OCI-LY1 (cell line): ENCODE results near the gene VWA2.

ENCODE experiments used
- H2AFZ ChIP-seq: fragments of 200-600 bp; sonication (generic), shearing (Covaris generic); 2 replicates; pipeline ENCODE4 v1.6.0; 2014; ENCODE audit warnings: antibody characterized with exemption, mild to moderate bottlenecking, low read length
- H3F3A ChIP-seq: fragments of 200-600 bp; sonication (generic), shearing (Covaris generic); 2 replicates; pipeline ENCODE4 v1.6.0; 2014; ENCODE audit warnings: mild to moderate bottlenecking, antibody characterized with exemption, low read length, moderate library complexity; ENCODE audit not compliant: insufficient read depth
- H3K27ac ChIP-seq: fragments of 200-600 bp; sonication (generic); 2 replicates; pipeline ENCODE4 v1.5.1; 2014; ENCODE audit warnings: low read length, mixed run types, mild to moderate bottlenecking, low read depth; ENCODE audit not compliant: poor library complexity, severe bottlenecking
- H3K27me3 ChIP-seq: fragments of 200-600 bp; sonication (generic); 2 replicates; pipeline ENCODE4 v1.6.0; 2014; ENCODE audit warnings: antibody characterized with exemption, mild to moderate bottlenecking, low read length, moderate library complexity; ENCODE audit not compliant: insufficient read depth
- H3K36me3 ChIP-seq: fragments of 200-600 bp; sonication (generic); 2 replicates; pipeline ENCODE4 v1.6.1; 2014; ENCODE audit warnings: mild to moderate bottlenecking, antibody characterized with exemption, low read length, moderate library complexity, mixed read lengths; ENCODE audit not compliant: insufficient read depth
- H3K4me1 ChIP-seq: fragments of 200-600 bp; sonication (generic); 2 replicates; pipeline ENCODE4 v1.5.1; 2014; ENCODE audit warnings: mild to moderate bottlenecking, low read length, moderate library complexity; ENCODE audit not compliant: insufficient read depth, severe bottlenecking
- H3K4me2 ChIP-seq: fragments of 200-600 bp; sonication (generic), shearing (Covaris generic); 2 replicates; pipeline ENCODE4 v1.6.1; 2014; ENCODE audit warnings: low read length
- H3K4me3 ChIP-seq: fragments of 200-600 bp; sonication (generic); 2 replicates; pipeline ENCODE4 v1.5.1; 2014; ENCODE audit warnings: low read length, low read depth, mild to moderate bottlenecking, mixed read lengths; ENCODE audit not compliant: poor library complexity, severe bottlenecking
- H3K79me2 ChIP-seq: fragments of 200-600 bp; shearing (Covaris generic); 2 replicates; pipeline ENCODE4 v1.6.1; 2016; ENCODE audit warnings: mixed run types, low read length, mixed read lengths; ENCODE audit not compliant: insufficient read depth
- H3K9ac ChIP-seq: fragments of 200-600 bp; sonication (generic), shearing (Covaris generic); 2 replicates; pipeline ENCODE4 v1.6.1; 2014; ENCODE audit warnings: mild to moderate bottlenecking, low read length, mixed read lengths
- H3K9me2 ChIP-seq: fragments of 200-600 bp; sonication (generic), shearing (Covaris generic); 2 replicates; pipeline ENCODE4 v1.6.1; 2014; ENCODE audit warnings: low read depth, mild to moderate bottlenecking, low read length, mixed read lengths
- H3K9me3 ChIP-seq: fragments of 200-600 bp; shearing (Covaris generic); 2 replicates; pipeline ENCODE4 v1.6.1; 2014; ENCODE audit warnings: low read length, mixed read lengths
- H4K20me1 ChIP-seq: fragments of 200-600 bp; sonication (generic), shearing (Covaris generic); 2 replicates; pipeline ENCODE4 v1.6.0; 2016; ENCODE audit warnings: mild to moderate bottlenecking, low read length; ENCODE audit not compliant: insufficient read depth
- EZH2 ChIP-seq: fragments of 200-600 bp; sonication (generic), shearing (Covaris generic); IDR thresholded peaks from 2 replicates; pipeline ENCODE4 v1.8.0; 2017; ENCODE audit warnings: borderline replicate concordance, mixed run types, mild to moderate bottlenecking, antibody characterized with exemption, low read length, moderate library complexity, mixed read lengths
- TF ChIP-seq, protein P1 (sequence below): fragments of 200-600 bp; sonication (generic), shearing (Covaris generic); IDR thresholded peaks from 2 replicates; pipeline ENCODE4 v1.5.1; 2017; ENCODE audit warnings: mild to moderate bottlenecking, antibody characterized with exemption, low read length, moderate library complexity, mixed read lengths

The VWA2 gene

DNA sequence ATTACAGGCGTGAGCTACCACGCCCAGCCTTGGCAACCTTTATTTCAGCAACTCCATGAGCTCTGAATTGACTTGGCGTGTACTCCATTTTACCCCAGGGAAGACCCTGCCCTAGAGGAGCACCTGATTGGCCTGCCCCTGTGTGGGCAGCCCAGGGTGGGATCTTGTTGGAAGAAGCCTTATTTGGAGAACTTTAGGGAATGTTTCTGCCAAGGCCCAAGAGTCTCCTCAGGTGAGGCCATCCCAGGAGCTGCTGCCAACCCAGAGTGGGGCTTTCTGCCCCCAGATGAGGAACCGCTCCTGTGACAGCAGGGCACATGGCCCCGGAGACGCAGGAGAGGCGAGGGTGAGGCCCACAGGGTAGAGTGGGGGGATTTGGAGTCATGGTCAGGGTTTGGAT is 42.0 kb downstream of the VWA2 start:
- no peaks in the 10 kb centered on the region for H3K4me1 ChIP-seq
- TF ChIP-seq EZH2: no peak
- TF ChIP-seq, protein P1, sequence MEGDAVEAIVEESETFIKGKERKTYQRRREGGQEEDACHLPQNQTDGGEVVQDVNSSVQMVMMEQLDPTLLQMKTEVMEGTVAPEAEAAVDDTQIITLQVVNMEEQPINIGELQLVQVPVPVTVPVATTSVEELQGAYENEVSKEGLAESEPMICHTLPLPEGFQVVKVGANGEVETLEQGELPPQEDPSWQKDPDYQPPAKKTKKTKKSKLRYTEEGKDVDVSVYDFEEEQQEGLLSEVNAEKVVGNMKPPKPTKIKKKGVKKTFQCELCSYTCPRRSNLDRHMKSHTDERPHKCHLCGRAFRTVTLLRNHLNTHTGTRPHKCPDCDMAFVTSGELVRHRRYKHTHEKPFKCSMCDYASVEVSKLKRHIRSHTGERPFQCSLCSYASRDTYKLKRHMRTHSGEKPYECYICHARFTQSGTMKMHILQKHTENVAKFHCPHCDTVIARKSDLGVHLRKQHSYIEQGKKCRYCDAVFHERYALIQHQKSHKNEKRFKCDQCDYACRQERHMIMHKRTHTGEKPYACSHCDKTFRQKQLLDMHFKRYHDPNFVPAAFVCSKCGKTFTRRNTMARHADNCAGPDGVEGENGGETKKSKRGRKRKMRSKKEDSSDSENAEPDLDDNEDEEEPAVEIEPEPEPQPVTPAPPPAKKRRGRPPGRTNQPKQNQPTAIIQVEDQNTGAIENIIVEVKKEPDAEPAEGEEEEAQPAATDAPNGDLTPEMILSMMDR: no peak
- H3K79me2 ChIP-seq: no peaks in the 10 kb centered on the region
- H3K27me3 ChIP-seq: no peaks in the 10 kb centered on the region; the same call in 1 of the 2 replicates
- H3K4me2 ChIP-seq: no peak overlapping the region
- no peak overlapping the region for H3K4me3 ChIP-seq
- H3K36me3 ChIP-seq: no peaks in the 10 kb centered on the region
- H3F3A ChIP-seq: no peaks in the 10 kb centered on the region
- H4K20me1 ChIP-seq: no peaks in the 10 kb centered on the region
- H3K27ac ChIP-seq: no peak overlapping the region
- H3K9me3 ChIP-seq: no peaks in the 10 kb centered on the region
- no peak overlapping the region for H2AFZ ChIP-seq
- H3K9me2 ChIP-seq: no peaks in the 10 kb centered on the region
- H3K9ac ChIP-seq: no peak overlapping the region

DNA sequence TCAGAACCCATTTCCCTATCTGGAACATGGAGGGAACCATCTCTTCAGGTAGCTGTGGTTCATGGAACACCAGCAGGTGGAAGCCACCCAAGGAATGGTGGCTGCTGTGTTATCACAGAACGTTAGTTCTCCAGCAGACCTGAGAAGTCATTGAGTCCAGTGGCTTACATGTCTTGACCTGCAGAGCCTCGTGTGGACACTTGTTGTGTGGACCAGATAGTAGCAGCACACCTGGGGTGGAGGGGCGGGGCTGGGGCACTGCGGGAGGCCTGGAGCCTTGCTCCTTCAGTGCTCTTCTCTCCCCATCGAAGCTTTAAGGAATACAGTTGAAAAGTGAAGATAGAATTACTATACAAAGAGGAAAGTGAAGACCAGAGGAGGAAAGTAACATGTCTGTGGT is 42.4 kb downstream of the VWA2 start:
- no peak overlapping the region for H2AFZ ChIP-seq
- H3K4me3 ChIP-seq: no peak overlapping the region
- H3K4me1 ChIP-seq: no peaks in the 10 kb centered on the region
- no peaks in the 10 kb centered on the region for H3K36me3 ChIP-seq
- H3K27ac ChIP-seq: no peak overlapping the region
- no peaks in the 10 kb centered on the region for H3K9me3 ChIP-seq
- H3K9me2 ChIP-seq: no peaks in the 10 kb centered on the region
- no peaks in the 10 kb centered on the region for H4K20me1 ChIP-seq
- no peaks in the 10 kb centered on the region for H3F3A ChIP-seq
- H3K9ac ChIP-seq: no peak overlapping the region
- H3K4me2 ChIP-seq: no peak overlapping the region
- H3K27me3 ChIP-seq: no peaks in the 10 kb centered on the region; the same call in 1 of the 2 replicates
- H3K79me2 ChIP-seq: no peaks in the 10 kb centered on the region
- TF ChIP-seq, protein P1: no peak
- TF ChIP-seq EZH2: no peak

DNA sequence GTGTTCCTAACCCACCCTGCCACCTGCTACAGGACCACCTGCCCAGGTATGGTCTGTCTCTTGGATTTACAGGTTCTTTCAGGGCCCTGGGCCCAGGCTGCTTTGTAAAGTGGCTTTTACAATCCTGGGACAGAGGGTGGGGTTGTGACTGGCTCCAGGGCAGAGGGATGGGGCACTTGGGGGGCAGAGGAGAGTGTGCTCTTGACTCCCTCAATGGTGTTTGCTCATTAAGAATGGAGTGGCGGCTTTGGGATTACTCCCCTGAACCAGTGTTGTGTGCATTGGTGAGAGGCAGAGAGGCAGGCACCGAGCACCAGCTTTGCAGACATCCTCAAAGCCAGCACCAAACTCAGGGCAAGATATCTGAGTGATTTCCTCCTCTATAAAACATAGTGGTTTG is 43.5 kb downstream of the VWA2 start:
- Histone ChIP-seq H3K9ac (no peak overlapping the region), H3K4me3 (no peak overlapping the region), H3K4me2 (no peak overlapping the region), H3K4me1 (no peaks in the 10 kb centered on the region), H4K20me1 (no peaks in the 10 kb centered on the region), H3K9me3 (no peaks in the 10 kb centered on the region), H3F3A (no peaks in the 10 kb centered on the region), H3K9me2 (no peaks in the 10 kb centered on the region), H3K27me3 (no peaks in the 10 kb centered on the region; the same call in 1 of the 2 replicates), H3K36me3 (no peaks in the 10 kb centered on the region), H3K79me2 (no peaks in the 10 kb centered on the region), H2AFZ (no peak overlapping the region), H3K27ac (no peak overlapping the region)
- TF ChIP-seq, protein P1: no peak
- TF ChIP-seq EZH2: no peak
